Measurements from ENCODE around the gene ZNF333. TPM values are rescaled to one million over a fixed set of nuclear protein-coding genes. Genes with fewer than 3 reads are reported as not detected.

Gene ZNF333
- 3.1 TPM for polyA plus RNA-seq (2012; ENCODE audit: low read depth, missing spikeins)

- peak; percentile 81 for DNase-seq (ENCODE audit: insufficient read length, low spot score)
- peak; percentile 98 for FAIRE-seq
- peak; percentile 89 for TF ChIP-seq POLR2AphosphoS5 (IDR thresholded peaks at IDR 0.05; ENCODE audit: low read depth, low read length)
- TF ChIP-seq PAX5 (IDR thresholded peaks at IDR 0.05; ENCODE audit: insufficient read depth, low read length, severe bottlenecking) = no peak
- peak; percentile 75 for TF ChIP-seq SPI1 (IDR thresholded peaks at IDR 0.05; ENCODE audit: low read depth, low read length)
- TF ChIP-seq POU2F2 (IDR thresholded peaks at IDR 0.05; ENCODE audit: low read depth, low read length) = no peak
- TF ChIP-seq TAF1 (IDR thresholded peaks at IDR 0.05; ENCODE audit: low read depth, low read length) = peak; percentile 64
- peak; percentile 79 for TF ChIP-seq POLR2A (IDR thresholded peaks at IDR 0.05; ENCODE audit: low read depth, low read length)
Observed at GRCh38 chr19:14689598-14690503, at the start of gene ZNF333. Gene ZNF333 (plus strand): TSS chr19:14690048. CDS start chr19:14693492, 3,444 bp downstream.

- no peak for DNase-seq (ENCODE audit: insufficient read length, low spot score)
- no peak for TF ChIP-seq PAX5 (IDR thresholded peaks at IDR 0.05; ENCODE audit: insufficient read depth, low read length, severe bottlenecking)
- TF ChIP-seq TAF1 (IDR thresholded peaks at IDR 0.05; ENCODE audit: low read depth, low read length) = no peak
- no peak for TF ChIP-seq SPI1 (IDR thresholded peaks at IDR 0.05; ENCODE audit: low read depth, low read length)
- TF ChIP-seq POLR2AphosphoS5 (IDR thresholded peaks at IDR 0.05; ENCODE audit: low read depth, low read length) = no peak
- no peak for TF ChIP-seq POU2F2 (IDR thresholded peaks at IDR 0.05; ENCODE audit: low read depth, low read length)
- no peak for TF ChIP-seq POLR2A (IDR thresholded peaks at IDR 0.05; ENCODE audit: low read depth, low read length)
- FAIRE-seq = no peak
Observed at GRCh38 chr19:14648506-14648905, 41.3 kb upstream of the ZNF333 start.

GRCh38 chr19:14649020-14649419 lies 40.8 kb upstream of the ZNF333 start:
- FAIRE-seq (no peak), DNase-seq (ENCODE audit: insufficient read length, low spot score) (no peak)
- TF ChIP-seq POLR2AphosphoS5 (IDR thresholded peaks at IDR 0.05; ENCODE audit: low read depth, low read length) = no peak
- no peak for TF ChIP-seq POLR2A (IDR thresholded peaks at IDR 0.05; ENCODE audit: low read depth, low read length)
- no peak for TF ChIP-seq TAF1 (IDR thresholded peaks at IDR 0.05; ENCODE audit: low read depth, low read length)
- TF ChIP-seq SPI1 (IDR thresholded peaks at IDR 0.05; ENCODE audit: low read depth, low read length) = no peak
- TF ChIP-seq POU2F2 (IDR thresholded peaks at IDR 0.05; ENCODE audit: low read depth, low read length) = no peak

GRCh38 chr19:14650161-14650560 lies 39.7 kb upstream of the ZNF333 start:
- TF ChIP-seq POLR2A (IDR thresholded peaks at IDR 0.05; ENCODE audit: low read depth, low read length) = no peak
- DNase-seq (ENCODE audit: insufficient read length, low spot score) = no peak
- no peak for FAIRE-seq

- DNase-seq (ENCODE audit: insufficient read length, low spot score) (no peak), FAIRE-seq (no peak)
- TF ChIP-seq POLR2AphosphoS5 (IDR thresholded peaks at IDR 0.05; ENCODE audit: low read depth, low read length) (no peak), POU2F2 (IDR thresholded peaks at IDR 0.05; ENCODE audit: low read depth, low read length) (no peak), TAF1 (IDR thresholded peaks at IDR 0.05; ENCODE audit: low read depth, low read length) (no peak), SPI1 (IDR thresholded peaks at IDR 0.05; ENCODE audit: low read depth, low read length) (no peak), POLR2A (IDR thresholded peaks at IDR 0.05; ENCODE audit: low read depth, low read length) (no peak), PAX5 (IDR thresholded peaks at IDR 0.05; ENCODE audit: insufficient read depth, low read length, severe bottlenecking) (no peak)
Observed at GRCh38 chr19:14654786-14655560, 34.9 kb upstream of the ZNF333 start.

GRCh38 chr19:14655726-14656125 lies 34.1 kb upstream of the ZNF333 start:
- no peak for DNase-seq (ENCODE audit: insufficient read length, low spot score)
- no peak for TF ChIP-seq SPI1 (IDR thresholded peaks at IDR 0.05; ENCODE audit: low read depth, low read length)
- TF ChIP-seq POLR2AphosphoS5 (IDR thresholded peaks at IDR 0.05; ENCODE audit: low read depth, low read length) = no peak
- TF ChIP-seq PAX5 (IDR thresholded peaks at IDR 0.05; ENCODE audit: insufficient read depth, low read length, severe bottlenecking) = no peak
- TF ChIP-seq POU2F2 (IDR thresholded peaks at IDR 0.05; ENCODE audit: low read depth, low read length) = no peak
- TF ChIP-seq POLR2A (IDR thresholded peaks at IDR 0.05; ENCODE audit: low read depth, low read length) = no peak
- TF ChIP-seq TAF1 (IDR thresholded peaks at IDR 0.05; ENCODE audit: low read depth, low read length) = no peak
- FAIRE-seq = no peak

GRCh38 chr19:14659874-14660489 lies 29.9 kb upstream of the ZNF333 start:
- DNase-seq (ENCODE audit: insufficient read length, low spot score) = no peak
- no peak for FAIRE-seq
- TF ChIP-seq PAX5 (IDR thresholded peaks at IDR 0.05; ENCODE audit: insufficient read depth, low read length, severe bottlenecking) = no peak
- TF ChIP-seq POLR2A (IDR thresholded peaks at IDR 0.05; ENCODE audit: low read depth, low read length) = no peak
- no peak for TF ChIP-seq POLR2AphosphoS5 (IDR thresholded peaks at IDR 0.05; ENCODE audit: low read depth, low read length)
- no peak for TF ChIP-seq SPI1 (IDR thresholded peaks at IDR 0.05; ENCODE audit: low read depth, low read length)
- no peak for TF ChIP-seq TAF1 (IDR thresholded peaks at IDR 0.05; ENCODE audit: low read depth, low read length)
- no peak for TF ChIP-seq POU2F2 (IDR thresholded peaks at IDR 0.05; ENCODE audit: low read depth, low read length)

GRCh38 chr19:14661372-14661924 lies 28.4 kb upstream of the ZNF333 start:
- no peak for FAIRE-seq

More at GRCh38 chr19:14661372-14661924, 28.4 kb upstream of the ZNF333 start:
- no peak for TF ChIP-seq PAX5 (IDR thresholded peaks at IDR 0.05; ENCODE audit: insufficient read depth, low read length, severe bottlenecking)
- TF ChIP-seq POU2F2 (IDR thresholded peaks at IDR 0.05; ENCODE audit: low read depth, low read length) = no peak
- no peak for TF ChIP-seq POLR2AphosphoS5 (IDR thresholded peaks at IDR 0.05; ENCODE audit: low read depth, low read length)
- TF ChIP-seq TAF1 (IDR thresholded peaks at IDR 0.05; ENCODE audit: low read depth, low read length) = no peak
- no peak for TF ChIP-seq SPI1 (IDR thresholded peaks at IDR 0.05; ENCODE audit: low read depth, low read length)
- no peak for TF ChIP-seq POLR2A (IDR thresholded peaks at IDR 0.05; ENCODE audit: low read depth, low read length)
- DNase-seq (ENCODE audit: insufficient read length, low spot score) = no peak
